Measurements from ENCODE around the gene MYO5A.
"Not testable (repeated sequence)": the region's sequence is repeated elsewhere in the genome, so short reads cannot be mapped to it uniquely, and the experiment has no call there.

Gene MYO5A

DNA sequence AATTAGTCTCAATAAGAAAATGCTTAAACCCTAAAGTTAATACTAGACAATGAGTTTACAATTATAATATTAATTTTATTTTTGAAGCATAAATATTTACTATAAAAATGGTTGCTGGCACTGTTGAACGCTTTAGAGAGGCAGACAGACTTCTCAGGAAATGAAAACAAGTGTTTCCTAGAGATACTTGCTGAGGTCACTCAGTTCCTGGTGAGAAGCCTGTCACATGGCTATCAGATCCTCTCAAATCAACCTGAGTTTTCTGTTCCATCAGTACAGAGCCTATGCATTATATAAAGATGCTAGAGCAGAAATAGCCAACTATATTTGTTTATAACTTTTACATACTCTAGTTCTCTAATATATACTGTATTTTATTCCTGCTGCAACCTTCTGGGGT, 109.2 kb downstream of the MYO5A start:
- DNase-seq (ENCODE audit: low spot score) = no peak

DNA sequence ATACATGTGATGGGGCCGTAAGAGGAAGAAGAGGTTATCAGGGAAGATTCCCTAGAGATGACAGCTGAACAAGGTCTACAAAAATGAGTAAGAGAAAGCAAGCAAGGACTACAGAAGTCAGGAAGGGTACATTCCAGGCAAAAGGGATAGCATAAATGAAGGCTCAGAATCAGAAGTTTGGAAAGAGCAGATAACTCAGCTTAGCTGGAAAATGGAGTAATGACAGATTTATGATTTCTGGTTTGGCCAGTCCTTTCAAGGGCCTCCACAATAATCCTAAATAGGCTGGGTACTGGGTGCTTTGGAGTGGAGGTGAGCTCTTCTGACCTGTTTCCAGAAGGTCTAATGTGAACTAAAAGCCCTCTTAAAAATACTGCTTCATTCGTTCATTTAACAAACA, 110.7 kb downstream of the MYO5A start:
- no peak for DNase-seq (ENCODE audit: low spot score)

DNA sequence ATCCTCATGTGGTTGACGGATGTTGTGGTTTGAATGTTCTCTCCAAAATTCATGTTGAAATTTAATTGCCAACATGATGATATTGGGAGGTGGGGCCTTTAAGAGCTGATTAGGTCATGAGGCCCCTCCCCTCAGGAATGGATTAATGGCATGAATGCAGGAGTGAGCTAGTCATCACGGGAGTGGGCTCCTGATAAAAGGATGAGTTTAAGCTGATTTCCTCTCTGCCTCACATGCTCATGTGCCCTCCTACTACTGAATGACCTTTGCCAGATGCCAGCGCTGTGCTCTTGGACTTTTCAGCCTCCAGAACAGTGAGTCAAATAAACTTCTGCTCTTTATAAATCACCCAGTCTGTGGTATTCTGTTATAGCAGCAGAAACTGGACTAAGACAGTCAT, 111.2 kb downstream of the MYO5A start:
- no peak for DNase-seq (ENCODE audit: low spot score)

DNA sequence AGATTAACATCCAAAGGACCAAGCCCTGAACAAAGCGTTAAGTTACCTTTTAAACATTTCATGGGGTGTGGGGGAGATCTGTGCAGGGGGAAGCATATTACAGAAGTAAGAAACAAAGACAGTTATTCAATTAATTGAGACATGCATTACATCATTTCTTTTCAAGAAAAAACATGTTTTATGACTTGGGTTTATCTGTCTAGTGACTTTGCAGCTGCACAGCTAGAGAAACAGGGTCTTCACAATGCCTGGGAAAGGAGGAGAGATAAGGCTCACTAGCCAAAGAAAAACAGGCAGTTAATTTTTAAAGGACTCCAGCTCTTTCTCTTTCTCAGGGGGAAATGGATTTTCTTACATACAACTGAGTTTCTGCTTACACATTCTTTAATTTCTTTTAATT, 112.1 kb downstream of the MYO5A start:
- not testable (repeated sequence) for DNase-seq (ENCODE audit: low spot score)

DNA sequence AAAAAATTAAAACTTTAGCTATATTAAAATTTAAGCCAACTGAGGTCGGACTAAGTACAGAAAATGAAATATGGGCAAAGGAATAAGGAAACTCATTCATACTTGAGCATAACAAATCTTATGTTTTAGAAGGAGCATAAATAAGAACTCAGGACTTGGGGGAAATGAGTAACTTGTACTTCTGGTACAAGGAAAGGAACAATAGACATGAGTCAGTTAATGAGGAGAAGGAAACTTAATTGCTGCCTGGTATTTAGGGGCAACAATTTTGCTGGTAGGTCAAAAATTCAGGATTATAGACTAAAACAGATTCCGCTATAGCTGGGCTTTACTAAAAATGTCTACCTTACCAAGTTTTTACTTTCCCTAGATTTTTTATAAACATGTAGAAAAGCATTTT, 113.1 kb downstream of the MYO5A start:
- no peak for DNase-seq (ENCODE audit: low spot score)

DNA sequence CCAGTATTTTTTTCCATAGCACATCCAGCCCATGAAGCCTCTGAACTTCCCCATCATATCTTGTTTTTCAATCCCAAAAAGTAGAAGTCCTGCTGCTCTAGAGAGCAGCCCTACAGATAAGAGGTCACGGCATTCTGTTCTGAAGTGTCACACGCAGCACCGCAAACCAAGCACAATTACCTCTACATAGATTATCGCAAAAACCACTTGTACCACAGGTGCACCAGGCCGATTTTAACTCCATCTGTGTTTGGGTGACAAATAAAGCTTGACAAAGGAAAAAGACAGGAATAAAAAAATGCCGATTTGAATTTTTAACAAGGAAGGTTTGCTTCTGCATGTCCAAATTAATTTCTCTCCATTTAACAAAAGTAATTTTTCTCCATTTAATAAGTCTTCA, 113.7 kb downstream of the MYO5A start:
- DNase-seq (ENCODE audit: low spot score) = no peak

DNA sequence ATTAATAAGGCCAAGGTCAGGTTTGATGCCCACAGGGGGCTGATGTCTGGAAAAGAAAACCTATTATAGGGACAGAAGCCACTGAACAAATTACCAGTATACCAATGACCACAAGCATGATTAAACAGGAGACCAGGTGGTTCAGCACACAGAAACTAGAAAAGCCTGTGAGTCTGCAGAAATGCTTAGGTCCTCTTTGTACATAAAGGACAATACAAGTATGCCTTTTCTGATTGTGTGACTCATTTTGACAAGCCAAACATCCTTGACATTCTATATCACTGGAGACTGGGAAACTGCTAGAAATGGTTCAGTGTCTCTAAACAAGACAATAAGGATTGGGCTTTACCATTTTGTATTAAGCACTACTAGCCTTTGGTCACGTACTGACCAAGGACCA, 119.9 kb downstream of the MYO5A start:
- DNase-seq (ENCODE audit: low spot score) = no peak

DNA sequence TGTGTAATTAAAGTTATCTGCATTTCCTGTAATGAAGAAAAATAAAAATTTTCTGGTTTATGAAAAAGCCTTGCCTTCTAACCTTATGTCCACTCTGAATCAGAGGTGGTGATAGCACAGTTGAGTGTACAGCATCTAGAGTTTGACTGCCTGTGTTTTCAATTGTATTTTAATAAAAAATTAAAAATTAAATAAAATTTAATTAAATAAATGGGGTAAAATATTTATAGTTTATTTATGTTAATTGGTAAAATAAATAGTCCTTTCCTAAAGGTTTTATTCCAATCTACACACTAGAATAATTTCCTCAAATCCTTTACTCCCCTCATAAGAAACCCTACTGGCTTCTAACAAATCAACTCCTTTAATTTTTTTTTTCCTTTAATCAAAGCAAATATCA, 121.3 kb downstream of the MYO5A start:
- DNase-seq (ENCODE audit: low spot score) = no peak

DNA sequence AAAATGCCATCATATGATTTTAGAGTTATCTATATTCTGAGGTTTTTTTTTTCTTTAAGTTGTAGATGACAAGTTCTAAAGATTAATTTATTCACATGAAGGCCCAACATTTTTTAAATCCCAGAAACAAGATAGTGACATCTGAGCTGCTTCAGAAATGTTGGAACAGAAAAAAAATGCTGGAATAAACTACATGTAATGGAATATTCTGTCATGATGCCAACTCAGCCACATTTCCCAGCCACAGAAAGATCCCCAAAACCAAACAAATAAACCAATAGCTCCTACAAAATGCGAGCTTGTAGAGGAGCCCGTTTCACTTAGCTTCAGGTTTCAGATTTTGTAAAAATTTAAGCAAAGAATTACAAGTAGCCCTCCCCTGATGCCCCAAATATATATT, 122.1 kb downstream of the MYO5A start:
- no peak for DNase-seq (ENCODE audit: low spot score)

DNA sequence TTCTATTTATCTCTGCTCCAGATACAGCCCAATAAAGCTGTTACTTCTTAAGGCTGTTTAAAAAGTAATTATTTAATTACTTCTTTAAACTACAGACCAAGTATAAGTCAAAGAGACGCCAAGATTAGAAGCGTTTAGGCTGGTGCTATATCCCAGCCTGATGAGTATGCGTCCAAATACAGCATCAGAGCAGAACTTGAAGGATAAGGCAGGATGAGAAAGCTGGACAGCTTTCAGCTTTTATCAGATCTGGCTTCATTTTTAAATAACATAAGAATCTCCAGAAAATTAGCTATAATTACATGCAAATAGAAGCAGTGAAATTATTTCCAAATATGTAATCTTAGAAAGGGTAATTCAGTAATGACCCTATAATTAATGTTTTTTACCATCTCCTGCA, 122.8 kb downstream of the MYO5A start:
- DNase-seq (ENCODE audit: low spot score) = no peak

DNA sequence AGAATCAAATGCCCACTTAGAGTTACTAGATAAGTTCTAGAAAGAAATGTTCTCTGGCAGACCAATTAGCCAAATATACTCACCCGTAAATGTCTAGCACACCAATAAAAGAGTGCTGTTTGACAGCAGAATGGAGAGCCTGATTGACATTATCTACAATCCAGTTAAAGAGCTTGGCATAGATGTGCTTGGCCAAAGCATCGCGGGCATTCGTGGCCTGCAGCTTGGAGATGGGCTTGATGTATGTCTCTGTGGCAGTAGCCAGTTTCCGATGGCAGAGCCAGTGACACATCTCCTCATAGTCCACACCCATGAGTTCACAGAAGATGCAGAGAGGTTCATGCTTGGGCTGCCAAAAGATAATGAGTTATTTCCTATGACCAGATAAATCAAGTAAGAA, 131.6 kb downstream of the MYO5A start:
- no peak for DNase-seq (ENCODE audit: low spot score)

DNA sequence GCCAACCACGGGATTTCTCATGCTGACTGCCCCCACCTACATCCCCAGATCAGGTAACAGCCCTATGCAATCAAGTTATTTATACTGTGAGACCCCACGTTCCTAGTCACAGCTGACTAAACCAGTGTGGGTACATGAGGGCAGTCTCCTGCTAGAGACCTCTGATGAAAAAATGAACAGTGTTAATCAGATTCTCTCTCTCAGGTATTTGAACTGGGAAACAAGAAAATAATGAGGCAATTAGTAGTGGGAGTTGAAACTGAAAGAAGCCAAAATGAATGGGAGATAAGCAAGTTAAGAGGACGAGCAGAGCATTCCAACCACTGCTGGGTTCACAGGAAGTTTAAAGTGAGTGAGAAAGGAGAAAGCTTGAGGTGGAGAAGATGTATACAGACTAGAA, 134.6 kb downstream of the MYO5A start:
- DNase-seq (ENCODE audit: low spot score) = no peak

DNA sequence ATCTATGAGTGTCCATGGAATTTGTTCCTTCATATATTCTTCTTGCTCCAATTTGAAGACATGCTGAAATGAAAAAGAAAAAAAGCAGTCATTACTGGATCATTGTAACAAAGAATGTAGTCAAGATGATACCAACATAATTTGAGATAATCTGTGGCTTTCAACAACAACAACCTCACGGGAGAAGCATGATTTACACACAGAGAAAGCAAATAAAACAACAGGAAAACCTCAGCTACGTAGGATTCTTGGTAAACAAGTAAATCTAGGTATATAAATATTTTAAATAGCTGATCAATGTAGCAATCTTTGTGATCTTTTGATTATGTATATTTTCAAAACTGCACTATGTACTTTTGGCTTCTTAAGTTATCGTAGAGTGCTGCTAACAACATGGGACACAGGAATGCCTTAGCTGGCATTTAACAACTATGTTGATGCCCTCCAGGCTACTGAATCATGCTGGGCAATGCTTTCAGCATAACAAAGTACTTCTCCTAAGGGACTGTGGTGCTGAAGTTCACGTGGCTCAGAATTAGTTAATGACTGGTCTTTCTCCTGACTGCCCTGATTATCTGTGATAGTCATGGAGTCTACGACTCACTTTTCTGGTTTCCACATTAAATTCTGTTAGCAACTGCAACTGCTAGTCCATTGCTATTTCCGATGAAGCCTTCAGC, 136.5 kb downstream of the MYO5A start:
- DNase-seq (ENCODE audit: low spot score) = no peak

DNA sequence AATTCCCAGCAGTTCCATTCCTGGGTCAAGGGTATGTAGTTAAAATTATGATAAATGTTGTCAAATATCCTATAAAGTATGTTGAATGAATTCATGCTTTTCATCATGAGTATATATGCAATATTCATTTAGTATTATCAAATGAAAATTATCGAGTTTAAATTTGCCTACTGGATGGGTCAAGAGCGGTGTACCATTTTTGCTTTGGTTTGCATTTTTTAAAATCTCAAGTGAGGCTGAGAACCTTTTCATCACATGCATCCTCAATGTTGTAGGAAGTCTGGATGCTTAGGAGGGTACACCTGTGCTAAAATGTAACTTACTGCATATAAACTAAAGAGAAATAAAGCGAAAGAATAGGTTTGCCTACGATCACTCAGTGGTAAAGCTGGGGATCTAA, 137.6 kb downstream of the MYO5A start:
- DNase-seq (ENCODE audit: low spot score) = no peak

DNA sequence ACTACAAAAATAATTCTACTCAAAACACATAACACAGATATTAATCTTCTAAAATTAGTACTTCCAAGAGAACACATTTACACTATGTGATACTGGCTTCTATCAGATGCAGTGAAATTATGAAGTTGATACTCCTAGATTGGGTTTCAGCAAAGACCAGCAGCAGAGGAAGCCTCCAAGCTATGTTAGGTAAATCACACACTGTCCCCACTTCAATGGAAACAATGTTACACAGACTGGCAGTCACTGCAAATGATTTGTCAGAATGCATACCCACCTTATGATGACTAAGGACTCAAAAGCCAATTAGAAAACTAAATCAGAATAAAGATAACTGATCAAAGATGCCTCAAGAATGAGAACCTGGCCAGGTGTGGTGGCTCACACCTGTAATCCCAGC, 143.0 kb downstream of the MYO5A start:
- DNase-seq (ENCODE audit: low spot score) = no peak

DNA sequence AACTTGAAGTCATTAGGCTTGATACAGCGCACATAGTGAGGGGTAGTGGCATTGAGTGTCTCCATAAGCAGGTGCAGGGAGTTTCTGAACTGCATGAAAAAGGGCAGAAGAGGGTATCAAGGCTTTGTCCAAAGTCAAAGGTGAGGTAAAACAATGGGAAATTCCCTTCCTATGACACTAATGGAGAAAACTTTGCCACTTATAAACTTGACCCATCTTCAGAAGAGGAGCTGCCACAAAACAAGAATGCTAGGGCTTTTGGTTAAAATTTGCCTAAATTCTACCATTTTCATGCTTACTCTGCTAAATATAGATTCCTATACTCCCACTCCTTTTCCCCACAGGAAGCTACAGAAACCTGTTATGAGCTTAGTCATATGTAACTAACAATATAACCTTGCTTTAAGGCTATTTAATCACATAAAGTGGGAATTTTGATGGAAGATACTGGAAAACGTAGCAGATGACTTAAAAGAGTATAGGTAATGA, 145.5 kb downstream of the MYO5A start:
- DNase-seq (ENCODE audit: low spot score) = no peak

DNA sequence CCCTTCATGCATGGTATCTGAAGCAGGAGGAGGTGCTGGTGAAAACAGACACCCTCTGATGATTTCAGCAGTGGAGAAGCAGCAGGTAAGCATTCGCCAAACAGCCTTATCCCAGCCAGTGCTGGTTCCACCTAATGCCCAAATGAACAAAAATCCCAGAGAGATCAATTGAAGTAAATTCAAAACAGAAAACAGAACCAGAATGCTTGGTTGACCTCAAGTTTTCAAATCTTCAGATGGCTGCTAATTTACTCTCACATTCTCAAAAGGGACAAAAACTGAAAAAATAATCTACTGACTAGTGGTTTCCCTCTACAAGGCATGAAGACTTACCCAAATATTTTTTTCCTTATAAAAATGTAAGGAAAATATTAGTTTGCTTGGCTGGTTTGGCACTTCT, 146.0 kb downstream of the MYO5A start:
- no peak for DNase-seq (ENCODE audit: low spot score)

DNA sequence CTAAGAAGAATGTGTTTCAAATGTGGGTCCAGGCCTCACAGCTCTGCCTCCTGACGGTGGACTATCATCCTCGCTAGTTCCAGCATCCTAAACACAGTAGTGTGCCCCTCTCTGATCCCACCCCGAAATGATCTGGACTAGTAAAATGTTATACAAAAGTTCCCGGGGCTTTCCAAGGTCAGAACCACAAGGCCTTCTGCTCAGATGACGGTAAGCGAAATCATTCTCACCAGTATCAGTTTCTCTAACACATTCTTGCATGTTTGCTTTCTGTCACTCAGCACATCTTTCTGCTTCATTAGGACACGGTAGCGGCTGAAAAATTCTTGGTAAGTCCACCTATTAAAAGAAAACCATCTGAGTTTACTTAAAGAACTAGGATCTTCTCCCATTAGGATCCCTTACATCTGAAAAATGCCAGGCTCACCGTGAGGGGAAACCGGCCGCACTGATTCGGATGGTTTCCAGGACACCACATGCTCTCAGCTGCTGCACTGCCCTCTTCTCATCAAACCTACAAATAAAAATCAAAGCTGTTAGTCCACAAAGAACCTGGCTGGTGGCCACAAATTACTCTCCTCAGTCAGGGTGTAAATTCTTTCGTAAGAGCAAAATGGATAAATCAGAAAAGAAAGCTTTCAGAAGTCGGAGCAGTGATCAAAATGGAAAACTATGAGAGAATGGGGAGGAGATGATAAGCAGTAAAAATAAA, 149.1 kb downstream of the MYO5A start:
- no peak for DNase-seq (ENCODE audit: low spot score)

DNA sequence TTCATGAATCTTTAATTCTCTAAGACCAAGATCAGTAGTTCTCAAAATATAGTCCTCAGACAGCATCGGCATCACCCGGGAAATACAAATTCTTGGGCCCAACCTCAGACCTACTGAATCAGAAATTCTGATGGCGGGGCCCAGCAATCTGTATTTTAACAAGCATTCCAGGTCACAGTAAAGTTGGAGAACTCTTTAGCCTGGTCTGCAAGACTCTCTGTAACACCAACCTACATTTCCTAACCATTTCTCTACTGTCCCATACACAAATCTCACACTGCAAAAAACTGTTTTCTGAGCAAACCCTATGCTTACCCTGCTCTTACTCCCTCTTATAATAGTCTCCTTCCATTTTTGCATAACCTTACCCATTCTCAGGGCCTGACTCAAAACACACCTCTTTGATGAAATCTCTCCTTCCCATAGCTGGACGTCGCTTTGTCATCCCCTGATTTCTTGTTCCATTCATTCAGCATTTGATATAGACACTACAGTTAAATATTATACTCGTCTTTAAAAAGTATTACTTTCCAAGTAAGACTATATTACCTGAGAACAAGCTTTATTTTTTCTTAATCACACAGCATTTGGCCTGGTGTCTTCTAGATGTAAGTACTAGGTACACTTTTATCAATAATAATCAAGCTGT, 149.8 kb downstream of the MYO5A start:
- no peak for DNase-seq (ENCODE audit: low spot score)

DNA sequence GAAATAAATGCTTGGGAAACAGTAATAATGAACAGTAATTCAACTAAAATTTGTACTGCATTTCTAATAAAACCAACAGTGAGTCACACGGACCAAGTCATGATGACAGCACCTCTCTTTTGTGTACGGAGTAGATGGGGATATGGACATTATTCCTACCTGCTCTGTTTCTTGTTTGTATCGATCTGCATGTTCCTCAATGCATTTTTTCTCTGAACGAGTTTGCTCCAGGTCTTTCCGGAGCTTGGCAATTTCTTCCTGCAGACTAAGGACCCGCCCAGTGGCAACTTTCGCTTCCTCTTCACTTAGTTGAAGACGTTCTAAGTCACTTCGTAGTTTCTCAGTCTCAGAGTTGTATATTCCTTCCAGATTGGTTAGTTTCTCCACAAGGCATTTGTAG, 158.7 kb downstream of the MYO5A start:
- no peak for DNase-seq (ENCODE audit: low spot score)

DNA sequence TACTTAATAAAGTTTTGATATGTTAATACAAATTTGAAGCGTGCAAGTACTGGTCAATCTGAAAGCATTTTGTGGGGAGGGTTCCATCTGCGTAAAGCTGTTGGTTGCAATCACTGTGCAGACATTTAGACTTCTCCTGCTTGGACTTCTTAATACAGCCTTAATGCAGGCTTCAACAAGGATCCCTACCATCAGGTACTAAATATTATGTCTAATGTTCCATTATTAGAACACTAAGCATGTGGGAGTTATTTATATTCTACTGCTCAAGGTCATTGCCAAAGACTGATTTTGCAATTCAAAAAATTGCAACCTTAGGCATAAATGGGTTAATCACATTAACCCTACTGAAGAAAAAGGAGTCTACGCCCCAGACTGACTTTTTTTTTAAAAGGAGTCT, 159.2 kb downstream of the MYO5A start:
- DNase-seq (ENCODE audit: low spot score) = no peak

DNA sequence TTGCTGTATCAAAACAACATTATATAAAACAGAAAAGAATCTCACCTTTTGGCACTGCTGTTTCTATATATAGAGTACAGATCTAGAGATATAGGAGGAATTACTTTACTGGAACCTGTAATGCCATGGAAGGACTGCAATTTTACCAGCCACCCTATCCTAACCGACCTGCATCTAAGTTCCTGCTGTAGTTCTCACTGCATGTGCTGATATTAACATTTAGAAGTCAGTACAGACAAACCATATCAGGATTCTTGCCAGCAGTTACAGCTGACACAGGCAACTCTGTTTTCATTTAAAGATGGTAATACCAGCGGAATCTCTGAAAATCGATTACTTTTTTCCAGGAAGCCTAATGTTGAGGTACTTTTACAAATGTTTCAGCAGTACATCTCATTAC, 159.7 kb downstream of the MYO5A start:
- DNase-seq (ENCODE audit: low spot score) = no peak

DNA sequence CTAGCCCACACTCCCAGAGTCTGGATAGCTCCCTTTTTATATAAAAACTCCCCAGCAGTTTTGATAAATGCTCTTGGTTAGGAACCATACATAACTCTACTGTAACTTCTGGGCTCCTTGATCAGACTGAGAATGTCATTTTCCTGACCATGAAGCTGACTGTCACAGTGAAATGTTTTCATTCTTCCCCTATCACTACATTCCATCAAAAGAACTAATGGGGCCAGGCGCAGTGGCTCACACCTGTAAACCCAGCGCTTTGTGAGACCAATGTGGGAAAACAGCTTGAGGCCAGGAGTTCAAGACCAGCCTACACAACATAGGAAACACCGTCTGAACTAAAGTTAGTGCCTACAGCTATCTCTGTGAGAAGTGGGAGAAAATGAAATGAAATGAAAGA, 160.3 kb downstream of the MYO5A start:
- DNase-seq (ENCODE audit: low spot score) = no peak

DNA sequence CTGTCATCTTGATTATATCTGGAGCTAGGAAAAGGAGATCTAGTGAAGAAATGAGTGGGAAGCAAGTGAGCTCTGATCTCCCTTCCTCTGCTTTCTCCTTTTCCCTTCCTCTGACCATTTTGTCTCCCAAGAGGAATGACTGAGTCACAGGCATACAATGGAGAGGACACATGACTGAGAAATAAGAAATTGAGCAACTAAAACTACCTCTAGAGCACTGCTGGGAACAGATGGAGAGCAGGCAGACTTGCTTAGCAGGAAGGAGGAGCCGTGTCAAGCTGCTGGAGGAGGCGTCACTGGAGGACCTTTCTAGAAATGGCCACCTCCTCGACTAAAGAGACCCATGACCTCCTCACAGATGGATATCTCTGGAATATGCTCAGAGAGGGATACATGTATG, 166.2 kb downstream of the MYO5A start:
- DNase-seq (ENCODE audit: low spot score) = no peak

Measured in hematopoietic multipotent progenitor cell treated with erythropoietin and hydrocortisone succinate and interleukin-3 and kit ligand, for 15 days (in vitro differentiated cells).